OCI-LY1 (cell line): ENCODE results near the gene TMEM87A.

Experiments
- H2AFZ ChIP-seq: fragments of 200-600 bp; sonication (generic), shearing (Covaris generic); 2 replicates; pipeline ENCODE4 v1.6.0; 2014; ENCODE audit warnings: antibody characterized with exemption, mild to moderate bottlenecking, low read length
- H3F3A ChIP-seq: fragments of 200-600 bp; sonication (generic), shearing (Covaris generic); 2 replicates; pipeline ENCODE4 v1.6.0; 2014; ENCODE audit warnings: mild to moderate bottlenecking, antibody characterized with exemption, low read length, moderate library complexity; ENCODE audit not compliant: insufficient read depth
- H3K27ac ChIP-seq: fragments of 200-600 bp; sonication (generic); 2 replicates; pipeline ENCODE4 v1.5.1; 2014; ENCODE audit warnings: low read length, mixed run types, mild to moderate bottlenecking, low read depth; ENCODE audit not compliant: poor library complexity, severe bottlenecking
- H3K27me3 ChIP-seq: fragments of 200-600 bp; sonication (generic); 2 replicates; pipeline ENCODE4 v1.6.0; 2014; ENCODE audit warnings: antibody characterized with exemption, mild to moderate bottlenecking, low read length, moderate library complexity; ENCODE audit not compliant: insufficient read depth
- H3K36me3 ChIP-seq: fragments of 200-600 bp; sonication (generic); 2 replicates; pipeline ENCODE4 v1.6.1; 2014; ENCODE audit warnings: mild to moderate bottlenecking, antibody characterized with exemption, low read length, moderate library complexity, mixed read lengths; ENCODE audit not compliant: insufficient read depth
- H3K4me1 ChIP-seq: fragments of 200-600 bp; sonication (generic); 2 replicates; pipeline ENCODE4 v1.5.1; 2014; ENCODE audit warnings: mild to moderate bottlenecking, low read length, moderate library complexity; ENCODE audit not compliant: insufficient read depth, severe bottlenecking
- H3K4me2 ChIP-seq: fragments of 200-600 bp; sonication (generic), shearing (Covaris generic); 2 replicates; pipeline ENCODE4 v1.6.1; 2014; ENCODE audit warnings: low read length
- H3K4me3 ChIP-seq: fragments of 200-600 bp; sonication (generic); 2 replicates; pipeline ENCODE4 v1.5.1; 2014; ENCODE audit warnings: low read length, low read depth, mild to moderate bottlenecking, mixed read lengths; ENCODE audit not compliant: poor library complexity, severe bottlenecking
- H3K79me2 ChIP-seq: fragments of 200-600 bp; shearing (Covaris generic); 2 replicates; pipeline ENCODE4 v1.6.1; 2016; ENCODE audit warnings: mixed run types, low read length, mixed read lengths; ENCODE audit not compliant: insufficient read depth
- H3K9ac ChIP-seq: fragments of 200-600 bp; sonication (generic), shearing (Covaris generic); 2 replicates; pipeline ENCODE4 v1.6.1; 2014; ENCODE audit warnings: mild to moderate bottlenecking, low read length, mixed read lengths
- H3K9me2 ChIP-seq: fragments of 200-600 bp; sonication (generic), shearing (Covaris generic); 2 replicates; pipeline ENCODE4 v1.6.1; 2014; ENCODE audit warnings: low read depth, mild to moderate bottlenecking, low read length, mixed read lengths
- H3K9me3 ChIP-seq: fragments of 200-600 bp; shearing (Covaris generic); 2 replicates; pipeline ENCODE4 v1.6.1; 2014; ENCODE audit warnings: low read length, mixed read lengths
- H4K20me1 ChIP-seq: fragments of 200-600 bp; sonication (generic), shearing (Covaris generic); 2 replicates; pipeline ENCODE4 v1.6.0; 2016; ENCODE audit warnings: mild to moderate bottlenecking, low read length; ENCODE audit not compliant: insufficient read depth
- EZH2 ChIP-seq: fragments of 200-600 bp; sonication (generic), shearing (Covaris generic); IDR thresholded peaks from 2 replicates; pipeline ENCODE4 v1.8.0; 2017; ENCODE audit warnings: borderline replicate concordance, mixed run types, mild to moderate bottlenecking, antibody characterized with exemption, low read length, moderate library complexity, mixed read lengths
- TF ChIP-seq, protein P1 (sequence below): fragments of 200-600 bp; sonication (generic), shearing (Covaris generic); IDR thresholded peaks from 2 replicates; pipeline ENCODE4 v1.5.1; 2017; ENCODE audit warnings: mild to moderate bottlenecking, antibody characterized with exemption, low read length, moderate library complexity, mixed read lengths

The TMEM87A gene

DNA sequence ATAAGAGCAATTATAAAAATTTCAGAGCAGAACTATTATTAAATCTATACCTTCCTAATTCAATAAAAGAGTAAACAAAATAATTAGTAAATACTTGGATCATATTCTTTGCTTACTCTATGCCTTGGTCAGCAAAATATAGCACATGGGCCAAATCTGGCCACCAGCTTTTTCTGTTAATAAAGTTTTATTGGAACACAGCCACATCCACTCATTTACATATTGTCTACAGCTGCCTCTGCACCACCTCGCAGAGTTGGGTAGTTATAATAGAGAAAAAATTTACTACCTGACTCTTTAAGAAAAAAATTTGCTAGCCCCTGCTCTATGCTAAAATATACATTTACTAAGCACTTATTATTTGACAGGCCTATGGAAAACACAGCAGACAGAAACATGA lies 32.4 kb downstream of the TMEM87A start:
- Histone ChIP-seq H3K9ac (no peak overlapping the region), H3F3A (no peaks in the 10 kb centered on the region), H3K4me3 (no peak overlapping the region), H3K27me3 (no peaks in the 10 kb centered on the region), H3K79me2 (no peaks in the 10 kb centered on the region), H3K4me1 (no peaks in the 10 kb centered on the region), H2AFZ (no peak overlapping the region), H3K27ac (no peak overlapping the region), H3K9me2 (no peaks in the 10 kb centered on the region), H3K4me2 (no peak overlapping the region), H3K9me3 (no peaks in the 10 kb centered on the region), H3K36me3 (peaks cover 40% of the 10 kb centered on the region; the same call in 1 of the 2 replicates), H4K20me1 (no peaks in the 10 kb centered on the region)
- TF ChIP-seq EZH2, result no peak
- TF ChIP-seq, protein P1, sequence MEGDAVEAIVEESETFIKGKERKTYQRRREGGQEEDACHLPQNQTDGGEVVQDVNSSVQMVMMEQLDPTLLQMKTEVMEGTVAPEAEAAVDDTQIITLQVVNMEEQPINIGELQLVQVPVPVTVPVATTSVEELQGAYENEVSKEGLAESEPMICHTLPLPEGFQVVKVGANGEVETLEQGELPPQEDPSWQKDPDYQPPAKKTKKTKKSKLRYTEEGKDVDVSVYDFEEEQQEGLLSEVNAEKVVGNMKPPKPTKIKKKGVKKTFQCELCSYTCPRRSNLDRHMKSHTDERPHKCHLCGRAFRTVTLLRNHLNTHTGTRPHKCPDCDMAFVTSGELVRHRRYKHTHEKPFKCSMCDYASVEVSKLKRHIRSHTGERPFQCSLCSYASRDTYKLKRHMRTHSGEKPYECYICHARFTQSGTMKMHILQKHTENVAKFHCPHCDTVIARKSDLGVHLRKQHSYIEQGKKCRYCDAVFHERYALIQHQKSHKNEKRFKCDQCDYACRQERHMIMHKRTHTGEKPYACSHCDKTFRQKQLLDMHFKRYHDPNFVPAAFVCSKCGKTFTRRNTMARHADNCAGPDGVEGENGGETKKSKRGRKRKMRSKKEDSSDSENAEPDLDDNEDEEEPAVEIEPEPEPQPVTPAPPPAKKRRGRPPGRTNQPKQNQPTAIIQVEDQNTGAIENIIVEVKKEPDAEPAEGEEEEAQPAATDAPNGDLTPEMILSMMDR, result no peak

DNA sequence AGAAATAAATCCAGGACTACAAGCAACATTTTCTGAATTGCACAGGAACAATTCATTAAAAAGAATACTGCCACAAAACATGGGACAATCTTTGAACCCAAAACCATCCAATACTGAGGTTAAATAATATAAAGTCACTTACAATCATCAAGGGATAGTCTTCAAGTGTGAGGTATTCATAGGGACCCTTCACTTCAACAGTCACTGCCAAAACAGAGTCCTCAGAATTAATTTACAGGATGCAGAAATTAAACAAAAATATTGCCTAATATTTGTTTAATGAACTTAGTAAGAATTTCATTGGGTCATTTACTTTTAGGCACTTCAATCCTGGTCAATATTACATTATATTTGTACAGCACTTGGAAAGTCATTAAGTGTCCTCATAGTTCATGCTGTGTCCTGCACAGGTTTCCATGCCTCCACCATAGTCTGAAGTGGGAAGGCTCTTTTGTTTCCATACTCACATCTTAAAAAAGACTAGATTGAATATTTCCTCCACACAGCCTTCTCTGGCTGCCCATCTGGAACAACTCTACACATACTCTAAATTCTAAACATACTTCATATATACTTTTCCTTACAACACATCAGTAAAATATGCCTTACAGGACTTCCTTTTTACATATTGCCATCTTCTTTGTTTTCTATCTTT lies 33.6 kb downstream of the TMEM87A start:
- Histone ChIP-seq H3K4me2 (no peak overlapping the region), H3K27me3 (no peaks in the 10 kb centered on the region), H3K36me3 (peaks cover 51% of the 10 kb centered on the region; the same call in 1 of the 2 replicates), H3K27ac (no peak overlapping the region), H2AFZ (no peak overlapping the region), H3K4me3 (no peak overlapping the region), H3K4me1 (no peaks in the 10 kb centered on the region), H3K79me2 (no peaks in the 10 kb centered on the region), H3K9ac (no peak overlapping the region), H3K9me2 (no peaks in the 10 kb centered on the region), H4K20me1 (no peaks in the 10 kb centered on the region), H3F3A (no peaks in the 10 kb centered on the region), H3K9me3 (no peaks in the 10 kb centered on the region)
- no peak for TF ChIP-seq EZH2
- TF ChIP-seq, protein P1, result no peak

DNA sequence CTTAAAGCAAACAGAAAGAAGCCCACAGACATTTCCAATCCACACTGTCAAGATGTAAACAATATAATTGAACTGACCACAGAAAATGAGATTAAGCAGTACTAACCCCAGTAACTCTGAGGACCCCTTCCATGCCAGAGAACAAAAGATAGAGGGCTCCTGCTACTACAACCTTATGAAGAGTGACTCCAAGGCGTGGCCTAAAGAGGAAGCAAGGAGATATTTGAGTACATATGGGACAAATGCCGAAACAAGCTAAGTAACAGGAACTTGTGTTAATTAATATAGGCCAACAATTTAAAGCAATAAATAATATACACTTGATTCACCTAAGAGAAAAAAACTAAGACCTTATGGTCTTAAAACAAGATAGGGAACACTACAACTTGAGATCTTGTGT lies 40.1 kb downstream of the TMEM87A start:
- Histone ChIP-seq H3K9me3 (no peaks in the 10 kb centered on the region), H3K27me3 (no peaks in the 10 kb centered on the region), H3K4me1 (no peaks in the 10 kb centered on the region), H3K4me3 (no peak overlapping the region), H3K36me3 (peaks cover 66% of the 10 kb centered on the region; the same call in 1 of the 2 replicates), H3K9ac (no peak overlapping the region), H4K20me1 (no peaks in the 10 kb centered on the region), H3F3A (no peaks in the 10 kb centered on the region), H3K9me2 (no peaks in the 10 kb centered on the region), H3K4me2 (no peak overlapping the region), H2AFZ (no peak overlapping the region), H3K79me2 (no peaks in the 10 kb centered on the region), H3K27ac (no peak overlapping the region)
- TF ChIP-seq, protein P1, result no peak
- no peak for TF ChIP-seq EZH2
